Fibroblast of villous mesenchyme (primary cell): ENCODE data around the gene ITPKC. TPM values are rescaled to one million over a fixed set of nuclear protein-coding genes. Genes with fewer than 3 reads are reported as not detected.

ENCODE experiments used
- DNase-seq: peaks from one replicate; pipeline ENCODE4 v3.0.0-alpha.2; 2010; ENCODE audit warnings: low read depth
- H3K4me3 ChIP-seq: 2 replicates; pipeline ENCODE4 v1.5.1; 2011; ENCODE audit warnings: low read depth, mild to moderate bottlenecking, low read length
- CTCF ChIP-seq: IDR thresholded peaks from 2 replicates; pipeline ENCODE4 v1.5.1; 2012; ENCODE audit warnings: low read depth, mild to moderate bottlenecking, low read length; ENCODE audit not compliant: insufficient read depth
- total RNA-seq: library from RNA; depleted of rRNA; stranded (reverse); fragments of >200 nt; gene quantifications from 2 replicates; pipeline ENCODE4 v1.2.3, GENCODE V29; 2012

ITPKC gene
- total RNA-seq, 1 donor: 16.8 TPM

GRCh38 chr19:40774916-40775631, 58.2 kb downstream of the ITPKC start, which contains the start of gene MIA:
Gene MIA, plus strand, starts transcription at chr19:40775521. Its CDS starts 22 bp downstream, at chr19:40775543.
- H3K4me3 ChIP-seq: no peak within 1 kb of the TSS

GRCh38 chr19:40775632-40776022, 58.7 kb downstream of the ITPKC start:
- TF ChIP-seq CTCF: no peak
- DNase-seq: no peak
- H3K4me3 ChIP-seq: no peak overlapping the region

More at GRCh38 chr19:40774916-40775631, 58.2 kb downstream of the ITPKC start, which contains the start of gene MIA:
- no peak for DNase-seq
- TF ChIP-seq CTCF: no peak

GRCh38 chr19:40776364-40776763, 59.5 kb downstream of the ITPKC start:
- H3K4me3 ChIP-seq: no peak overlapping the region
- TF ChIP-seq CTCF: no peak
- DNase-seq: no peak

- peak; percentile 95 for DNase-seq
- no peak for TF ChIP-seq CTCF
- H3K4me3 ChIP-seq: peak overlapping the region; percentile 65
These were observed 60.2 kb downstream of the ITPKC start for GRCh38 chr19:40776932-40777644.

- no peak for TF ChIP-seq CTCF
These were observed 60.7 kb downstream of the ITPKC start for GRCh38 chr19:40777645-40777936.

GRCh38 chr19:40777937-40778705, 61.2 kb downstream of the ITPKC start, which contains the start of gene RAB4B:
Gene RAB4B, plus strand, starts transcription at chr19:40778247. Its CDS starts 129 bp downstream, at chr19:40778376.
- no peak for TF ChIP-seq CTCF
- peak; percentile 100 for DNase-seq
- H3K4me3 ChIP-seq: peak within 1 kb of the TSS; percentile 83

More at GRCh38 chr19:40777645-40777936, 60.7 kb downstream of the ITPKC start:
- peak overlapping the region; percentile 65 for H3K4me3 ChIP-seq
- DNase-seq: no peak
